H9 (cell line): ENCODE data around the gene SRD5A3. TPM values are rescaled to one million over a fixed set of nuclear protein-coding genes. Genes with fewer than 3 reads are reported as not detected.

Source experiments
- DNase-seq: peaks from one replicate; pipeline ENCODE4 v3.0.0-alpha.2; 2017
- H2AFZ ChIP-seq: one replicate; pipeline ENCODE4 v1.6.1; 2013; ENCODE audit warnings: mild to moderate bottlenecking, low read length, control low read depth, moderate library complexity
- H2AK5ac ChIP-seq: 2 replicates; pipeline ENCODE4 v1.6.1; 2013; ENCODE audit warnings: low read length, control low read depth, mixed read lengths; ENCODE audit not compliant: insufficient read length
- H2BK120ac ChIP-seq: one replicate; pipeline ENCODE4 v1.6.1; 2013; ENCODE audit warnings: low read depth, mild to moderate bottlenecking, low read length, control low read depth, inconsistent platforms; ENCODE audit not compliant: poor library complexity, severe bottlenecking
- H2BK12ac ChIP-seq: 2 replicates; pipeline ENCODE4 v1.6.1; 2013; ENCODE audit warnings: low read length, control low read depth, mixed read lengths, low read depth; ENCODE audit not compliant: insufficient read length
- H2BK15ac ChIP-seq: 2 replicates; pipeline ENCODE4 v1.6.1; 2013; ENCODE audit warnings: low read depth, low read length, control low read depth
- H2BK20ac ChIP-seq: one replicate; pipeline ENCODE4 v1.6.1; 2013; ENCODE audit warnings: low read depth, mild to moderate bottlenecking, low read length, control low read depth, inconsistent platforms; ENCODE audit not compliant: poor library complexity, severe bottlenecking
- H2BK5ac ChIP-seq: 2 replicates; pipeline ENCODE4 v1.6.1; 2013; ENCODE audit warnings: low read length, control low read depth, mixed read lengths; ENCODE audit not compliant: insufficient read length
- H3K14ac ChIP-seq: 2 replicates; pipeline ENCODE4 v1.6.1; 2013; ENCODE audit warnings: low read length, control low read depth; ENCODE audit not compliant: insufficient read depth
- H3K18ac ChIP-seq: 2 replicates; pipeline ENCODE4 v1.6.1; 2013; ENCODE audit warnings: low read depth, mild to moderate bottlenecking, mixed read lengths, low read length, control low read depth; ENCODE audit not compliant: insufficient read length
- H3K23ac ChIP-seq: 2 replicates; pipeline ENCODE4 v1.6.1; 2013; ENCODE audit warnings: low read length, control low read depth, mixed read lengths, low read depth; ENCODE audit not compliant: insufficient read length
- H3K23me2 ChIP-seq: 2 replicates; pipeline ENCODE4 v1.6.1; 2013; ENCODE audit warnings: low read depth, mild to moderate bottlenecking, mixed read lengths, low read length, control low read depth; ENCODE audit not compliant: insufficient read length, poor library complexity, severe bottlenecking
- H3K27ac ChIP-seq: 2 replicates; pipeline ENCODE4 v1.5.1; 2013; ENCODE audit warnings: low read length, control low read depth, mixed read lengths, low read depth; ENCODE audit not compliant: insufficient read length
- H3K27me3 ChIP-seq: 2 replicates; pipeline ENCODE4 v1.6.1; 2013; ENCODE audit warnings: low read length, control low read depth, inconsistent platforms; ENCODE audit not compliant: insufficient read depth
- H3K4ac ChIP-seq: 2 replicates; pipeline ENCODE4 v1.6.1; 2013; ENCODE audit warnings: low read depth, mild to moderate bottlenecking, control low read depth, inconsistent platforms, low read length, moderate library complexity
- H3K4me1 ChIP-seq: 2 replicates; pipeline ENCODE4 v1.6.1; 2013; ENCODE audit warnings: low read length, control low read depth, inconsistent platforms; ENCODE audit not compliant: insufficient read depth
- H3K4me2 ChIP-seq: 2 replicates; pipeline ENCODE4 v1.6.1; 2013; ENCODE audit warnings: low read length, control low read depth, mixed read lengths; ENCODE audit not compliant: insufficient read length, insufficient read depth
- H3K56ac ChIP-seq: 2 replicates; pipeline ENCODE4 v1.6.1; 2013; ENCODE audit warnings: low read depth, mild to moderate bottlenecking, mixed read lengths, low read length, control low read depth; ENCODE audit not compliant: insufficient read length
- H3K79me1 ChIP-seq: 2 replicates; pipeline ENCODE4 v1.6.1; 2013; ENCODE audit warnings: low read depth, mild to moderate bottlenecking, moderate library complexity, low read length, control low read depth, inconsistent platforms; ENCODE audit not compliant: insufficient read depth, poor library complexity, severe bottlenecking
- H3K79me2 ChIP-seq: 2 replicates; pipeline ENCODE4 v1.6.1; 2013; ENCODE audit warnings: low read length, control low read depth, inconsistent platforms; ENCODE audit not compliant: insufficient read depth
- H3K9ac ChIP-seq: 2 replicates; pipeline ENCODE4 v1.6.1; 2013; ENCODE audit warnings: low read length, control low read depth, mixed read lengths; ENCODE audit not compliant: insufficient read length; ENCODE audit errors: extremely low read depth
- H3K9me3 ChIP-seq: one replicate; pipeline ENCODE4 v1.6.1; 2013; ENCODE audit warnings: low read depth, low read length, inconsistent platforms; ENCODE audit not compliant: control insufficient read depth
- H3T11ph ChIP-seq: one replicate; pipeline ENCODE4 v1.6.1; 2013; ENCODE audit warnings: mild to moderate bottlenecking, low read length, control low read depth, inconsistent platforms
- H4K20me1 ChIP-seq: one replicate; pipeline ENCODE4 v1.6.1; 2013; ENCODE audit not compliant: control insufficient read depth, insufficient read length, insufficient read depth
- H4K5ac ChIP-seq: 2 replicates; pipeline ENCODE4 v1.6.1; 2013; ENCODE audit warnings: low read depth, mild to moderate bottlenecking, mixed read lengths, low read length, control low read depth; ENCODE audit not compliant: insufficient read length
- H4K8ac ChIP-seq: replicated peaks from 2 replicates; pipeline ENCODE4 v1.6.1; 2013; ENCODE audit warnings: low read length, control low read depth, mixed read lengths, low read depth; ENCODE audit not compliant: insufficient read length
- H4K91ac ChIP-seq: 2 replicates; pipeline ENCODE4 v1.6.1; 2013; ENCODE audit warnings: low read depth, mild to moderate bottlenecking, moderate library complexity, mixed read lengths, low read length, control low read depth; ENCODE audit not compliant: insufficient read length
- H3K27ac Mint-ChIP-seq, 3 experiments: 2 replicates in 2 of 3; 3 replicates in 1 of 3; pipeline ENCODE4 v1.8.0; 2020 to 2021; ENCODE audit warnings: mixed read lengths in 3 of 3, mild to moderate bottlenecking in 1 of 3, moderate library complexity in 1 of 3
- H3K27me3 Mint-ChIP-seq: 2 replicates; pipeline ENCODE4 v1.8.0; 2021; ENCODE audit warnings: low read depth, mild to moderate bottlenecking, moderate library complexity, mixed read lengths
- H3K36me3 Mint-ChIP-seq, 3 experiments: 2 replicates in 2 of 3; 3 replicates in 1 of 3; pipeline ENCODE4 v1.8.0; 2020 to 2021; ENCODE audit warnings: low read depth in 3 of 3, mixed read lengths in 3 of 3; ENCODE audit not compliant: insufficient read depth in 1 of 3
- H3K4me1 Mint-ChIP-seq, 2 experiments: 2 replicates each; pipeline ENCODE4 v1.8.0; 2020; ENCODE audit warnings: mixed read lengths in 2 of 2
- H3K4me3 Mint-ChIP-seq, 2 experiments: 2 replicates in 1 of 2; 3 replicates in 1 of 2; pipeline ENCODE4 v1.8.0; 2020 to 2021; ENCODE audit warnings: mild to moderate bottlenecking in 2 of 2, mixed read lengths in 2 of 2, moderate library complexity in 1 of 2
- H3K9me3 Mint-ChIP-seq, 2 experiments: 2 replicates in 1 of 2; 3 replicates in 1 of 2; pipeline ENCODE4 v1.8.0; 2020; ENCODE audit warnings: mild to moderate bottlenecking in 2 of 2, mixed read lengths in 2 of 2, moderate library complexity in 1 of 2
- CTCF ChIP-seq: fragments of 200-600 bp; sonication (generic); conservative IDR thresholded peaks from 3 replicates; pipeline ENCODE4 v1.8.0; 2021; ENCODE audit warnings: antibody characterized with exemption, mild to moderate bottlenecking
- WGBS: extraction: QIAGEN DNeasy Blood & Tissue Kit; methylation state at CpG from one replicate; pipeline ENCODE4 v1.1.7; 2013; ENCODE audit warnings: missing lambda C conversion rate, low lambda C conversion rate, mixed read lengths; ENCODE audit not compliant: insufficient read length; ENCODE audit errors: extremely low coverage; 5-methylcytosine and 5-hydroxymethylcytosine counted together
- total RNA-seq: library from RNA; stranded (reverse); gene quantifications from 2 replicates; pipeline ENCODE4 v1.2.1, GENCODE V29; 2021

SRD5A3 gene
- total RNA-seq, 1 experiment from 2014 or later = 35.0 TPM

GRCh38 chr4:55345054-55345453 lies 988 bp upstream of the SRD5A3 start:
- Histone ChIP-seq H3K4ac (no peak overlapping the region), H2BK20ac (no peak overlapping the region), H3K27me3 (no peaks in the 10 kb centered on the region), H3K4me1 (no peaks in the 10 kb centered on the region), H3K23me2 (peaks cover 6% of the 10 kb centered on the region), H3K23ac (no peak overlapping the region), H4K20me1 (no peaks in the 10 kb centered on the region), H4K91ac (no peak overlapping the region), H3K18ac (no peak overlapping the region), H3K9ac (no peak overlapping the region), H2BK15ac (no peak overlapping the region), H2AFZ (no peak overlapping the region), H3T11ph (no peak overlapping the region), H3K56ac (no peak overlapping the region), H4K5ac (no peak overlapping the region), H3K4me2 (no peak overlapping the region), H3K9me3 (no peaks in the 10 kb centered on the region), H3K79me2 (no peaks in the 10 kb centered on the region), H3K79me1 (no peaks in the 10 kb centered on the region), H2AK5ac (no peak overlapping the region), H3K14ac (no peak overlapping the region), H2BK120ac (no peak overlapping the region), H3K27ac (no peak overlapping the region), H4K8ac (no peak overlapping the region), H2BK5ac (no peak overlapping the region), H2BK12ac (no peak overlapping the region)
- no peak for TF ChIP-seq CTCF
- no peak for DNase-seq
- Mint-ChIP-seq H3K4me1 (peaks cover 33 to 34% of the 10 kb centered on the region in 2 experiments), H3K27ac (no peak overlapping the region), H3K27me3 (no peaks in the 10 kb centered on the region; the same call in 1 of the 2 replicates), H3K36me3 (no peaks in the 10 kb centered on the region; a peak in 1 of 7 replicates), H3K4me3 (no peak overlapping the region), H3K9me3 (no peaks in the 10 kb centered on the region; a peak in 3 of 5 replicates)
- no CpG with 5 or more reads among the region's 3 CpGs for WGBS
